Effector memory CD4-positive, alpha-beta T cell (primary cell): ENCODE data around the gene TCHP.

ENCODE experiments used
- DNase-seq, 3 donors: peaks; one replicate each; pipeline ENCODE4 v3.0.0-alpha.2; 2020
- H3K27ac ChIP-seq: 2 replicates; pipeline ENCODE4 v1.7.0; 2013; ENCODE audit warnings: mild to moderate bottlenecking, low read length, moderate library complexity; ENCODE audit not compliant: insufficient read depth, poor library complexity, severe bottlenecking
- H3K27me3 ChIP-seq: replicated peaks from 2 replicates; pipeline ENCODE4 v1.7.0; 2013; ENCODE audit warnings: mild to moderate bottlenecking, low read length; ENCODE audit not compliant: insufficient read depth, control insufficient read depth, poor library complexity, severe bottlenecking
- H3K36me3 ChIP-seq: 2 replicates; pipeline ENCODE4 v1.7.0; 2013; ENCODE audit warnings: mild to moderate bottlenecking, low read length, moderate library complexity; ENCODE audit not compliant: control insufficient read depth, insufficient read depth
- H3K4me1 ChIP-seq: 2 replicates; pipeline ENCODE4 v1.7.0; 2013; ENCODE audit warnings: low read length, mild to moderate bottlenecking; ENCODE audit not compliant: control insufficient read depth, insufficient read depth, poor library complexity, severe bottlenecking
- H3K4me3 ChIP-seq: 2 replicates; pipeline ENCODE4 v1.7.0; 2013; ENCODE audit warnings: low read length, low read depth, mild to moderate bottlenecking; ENCODE audit not compliant: insufficient read depth, poor library complexity, severe bottlenecking
- H3K9me3 ChIP-seq: 2 replicates; pipeline ENCODE4 v1.7.0; 2013; ENCODE audit warnings: mild to moderate bottlenecking, low read length, moderate library complexity; ENCODE audit not compliant: control insufficient read depth

Gene TCHP

DNA sequence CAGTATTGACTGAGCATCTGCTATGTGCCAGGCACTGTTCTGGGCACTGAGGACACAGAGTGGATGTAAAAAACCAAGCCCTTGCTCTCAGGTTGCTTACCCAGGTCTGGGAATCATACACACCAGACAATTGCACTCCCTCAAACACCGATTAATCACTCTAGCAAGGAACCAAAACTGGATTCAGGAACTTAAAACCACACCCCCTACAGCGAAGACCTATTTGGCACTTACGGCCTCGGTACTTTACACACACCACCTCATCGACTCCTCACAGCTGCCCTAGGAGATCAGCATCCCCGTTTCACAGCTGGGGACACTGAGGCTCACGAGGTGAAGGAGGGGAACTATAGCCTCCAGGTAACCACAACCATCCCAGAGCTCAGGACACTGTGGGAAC lies 21.3 kb upstream of the TCHP start:
- H3K4me1 ChIP-seq: peaks cover 9% of the 10 kb centered on the region
- no peak overlapping the region for H3K27ac ChIP-seq
- no peaks in the 10 kb centered on the region for H3K9me3 ChIP-seq
- H3K36me3 ChIP-seq: no peaks in the 10 kb centered on the region
- H3K4me3 ChIP-seq: peak overlapping the region; percentile 79
- H3K27me3 ChIP-seq: no peaks in the 10 kb centered on the region
- DNase-seq: no peak

DNA sequence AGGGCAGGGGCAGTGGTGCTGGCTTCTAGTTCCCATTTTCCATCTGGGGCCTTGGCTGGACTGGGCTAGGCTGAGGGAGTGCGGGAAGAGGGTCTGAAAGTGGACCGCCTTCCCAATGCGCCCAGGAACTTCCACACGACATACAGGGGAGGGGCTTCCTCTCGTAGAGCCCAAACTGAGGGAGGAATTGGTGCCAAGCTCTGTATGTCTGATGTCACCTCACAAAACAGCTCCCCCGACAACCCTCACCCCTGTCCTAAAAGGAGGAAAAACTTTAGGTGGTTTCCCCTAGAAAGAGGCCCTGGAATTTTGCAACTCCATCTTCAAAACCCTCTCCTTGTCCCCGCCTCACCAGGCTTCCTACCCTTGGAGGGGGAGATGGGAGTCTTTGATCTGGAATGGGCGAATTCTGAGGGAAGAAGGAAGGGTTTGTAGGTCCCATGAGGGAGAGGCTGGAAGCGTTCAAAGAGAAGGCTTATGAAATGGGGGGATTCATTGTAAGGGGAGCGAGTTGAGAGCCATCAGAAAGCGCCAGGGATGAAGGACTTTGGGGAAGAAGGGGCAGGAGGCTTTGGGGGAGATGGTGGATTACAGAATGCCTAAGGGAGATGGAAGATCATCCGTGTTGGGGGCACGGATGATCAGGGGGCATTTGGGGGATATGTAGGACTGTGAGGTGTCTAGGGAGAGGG lies 20.6 kb upstream of the TCHP start:
- Histone ChIP-seq H3K4me3 (peak overlapping the region; percentile 79), H3K27ac (peak overlapping the region; percentile 85), H3K9me3 (no peaks in the 10 kb centered on the region), H3K36me3 (no peaks in the 10 kb centered on the region), H3K27me3 (no peaks in the 10 kb centered on the region), H3K4me1 (peaks cover 9% of the 10 kb centered on the region)
- DNase-seq: no peak

DNA sequence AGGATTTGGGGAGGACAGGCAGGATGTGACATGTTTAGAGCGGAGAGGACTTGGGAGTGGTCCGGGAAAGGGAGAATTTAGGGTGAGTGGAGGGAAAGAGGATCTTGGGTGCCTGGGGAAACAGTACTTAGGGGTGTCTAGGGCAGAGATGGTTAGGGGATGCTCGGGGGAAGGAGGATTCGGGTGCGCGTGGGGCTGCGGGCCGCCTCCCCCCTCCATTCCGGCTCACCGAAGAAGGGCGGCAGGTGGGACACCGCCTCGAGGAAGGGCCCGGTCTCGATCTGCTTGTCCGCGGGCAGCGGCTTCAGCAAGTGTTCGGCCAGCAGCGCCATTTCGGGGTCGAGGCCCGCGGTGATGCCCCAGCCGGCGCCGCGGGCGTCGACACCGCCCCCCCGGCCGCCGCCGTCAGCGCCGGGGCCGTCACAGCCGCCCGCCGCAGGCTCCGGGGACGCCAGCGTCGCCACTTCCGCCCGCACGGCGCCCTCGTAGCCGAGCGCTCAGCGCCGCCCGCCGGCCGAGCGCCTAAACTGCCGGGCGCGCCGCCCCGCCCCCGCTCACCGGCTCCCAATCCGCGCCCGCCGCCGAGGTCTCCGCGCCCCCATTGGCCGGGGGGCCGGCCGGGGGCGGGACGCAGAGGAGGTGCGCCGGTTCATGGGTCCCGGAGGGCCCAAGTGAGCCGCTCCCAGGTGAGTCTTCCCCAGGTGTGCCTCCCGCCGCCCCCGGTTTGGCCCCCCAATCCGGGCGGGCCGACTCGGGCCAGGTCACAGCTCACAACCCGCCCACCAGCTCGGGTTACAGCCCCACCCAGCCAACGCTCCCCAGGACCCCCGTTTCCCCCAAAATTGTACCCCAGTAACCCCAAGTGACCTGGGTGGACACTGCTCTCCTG lies 19.8 kb upstream of the TCHP start, which contains the start of gene GLTP:
Gene GLTP, minus strand, starts transcription at position 499 of the 889 bp plus-strand sequence. Its CDS starts 167 bp downstream, at position 332.
- H3K9me3 ChIP-seq: no peaks in the 10 kb centered on the region
- no peaks in the 10 kb centered on the region for H3K36me3 ChIP-seq
- peak within 1 kb of the TSS; percentile 85 for H3K27ac ChIP-seq
- peak; percentile 80 to 83 (median 81) for DNase-seq
- no peaks in the 10 kb centered on the region for H3K27me3 ChIP-seq
- H3K4me1 ChIP-seq: peaks cover 9% of the 10 kb centered on the region
- peak within 1 kb of the TSS; percentile 79 for H3K4me3 ChIP-seq

DNA sequence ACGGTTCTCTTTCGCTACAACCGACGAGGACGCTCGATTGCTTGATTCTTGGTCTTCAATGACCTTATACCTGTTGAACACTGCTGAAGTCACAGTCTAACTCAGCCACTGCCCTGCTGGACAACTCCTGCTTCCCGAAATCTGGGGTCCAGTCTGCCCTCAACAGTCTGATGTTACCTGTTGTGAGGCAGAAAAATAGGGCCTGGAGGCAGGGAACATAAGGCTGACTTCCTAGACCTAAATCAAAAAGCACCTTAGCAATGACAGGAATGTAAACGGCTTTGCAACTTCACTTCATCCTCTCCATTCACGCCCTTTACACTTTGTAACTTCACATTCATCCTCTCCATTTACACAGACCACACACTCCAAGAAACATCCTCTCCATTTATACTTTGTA lies 19.1 kb upstream of the TCHP start:
- no peaks in the 10 kb centered on the region for H3K27me3 ChIP-seq
- H3K9me3 ChIP-seq: no peaks in the 10 kb centered on the region
- H3K4me3 ChIP-seq: peak overlapping the region; percentile 60
- peaks cover 9% of the 10 kb centered on the region for H3K4me1 ChIP-seq
- H3K36me3 ChIP-seq: no peaks in the 10 kb centered on the region
- DNase-seq: no peak
- peak overlapping the region; percentile 71 for H3K27ac ChIP-seq

DNA sequence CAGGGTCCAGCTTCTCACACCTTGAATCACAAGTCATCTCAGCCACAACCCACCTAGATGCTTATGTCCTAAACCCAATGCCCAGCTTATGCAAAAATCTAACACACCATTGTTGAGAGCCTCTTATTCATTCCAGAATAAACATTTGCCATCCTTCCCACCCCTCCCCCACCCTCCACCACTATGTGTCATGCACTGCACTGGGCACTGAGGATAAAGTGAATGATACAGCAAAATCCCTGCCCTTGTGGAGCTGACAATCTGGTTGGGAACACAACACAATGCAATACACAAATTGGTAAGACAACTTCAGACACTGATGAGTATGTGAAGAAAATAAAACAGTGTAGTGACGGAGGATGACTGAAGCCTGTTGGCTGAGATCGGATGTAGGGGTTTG lies 18.3 kb upstream of the TCHP start:
- Histone ChIP-seq H3K27ac (no peak overlapping the region), H3K4me1 (peaks cover 9% of the 10 kb centered on the region), H3K27me3 (no peaks in the 10 kb centered on the region), H3K4me3 (no peak overlapping the region), H3K36me3 (no peaks in the 10 kb centered on the region), H3K9me3 (no peaks in the 10 kb centered on the region)
- no peak for DNase-seq

DNA sequence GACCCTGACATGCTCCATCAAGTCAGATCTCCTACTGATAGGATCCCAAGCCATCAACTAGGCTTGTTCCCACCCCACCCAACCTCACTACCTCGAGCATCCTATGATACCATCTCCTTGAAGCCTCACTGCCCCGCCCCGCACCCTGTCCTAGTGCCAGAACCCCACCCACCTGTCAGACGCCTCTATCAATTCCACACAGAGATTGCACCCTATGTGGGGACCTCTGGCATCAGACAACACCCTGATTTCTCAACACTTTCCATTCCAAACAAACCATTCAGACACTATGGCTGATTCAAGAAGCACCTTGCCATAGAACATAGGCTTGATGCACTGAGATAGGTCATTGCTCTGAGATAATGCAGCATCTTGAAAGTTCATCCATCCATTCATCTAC lies 16.6 kb upstream of the TCHP start:
- Histone ChIP-seq H3K9me3 (no peaks in the 10 kb centered on the region), H3K27ac (no peak overlapping the region), H3K4me1 (peaks cover 20% of the 10 kb centered on the region), H3K4me3 (no peak overlapping the region), H3K36me3 (no peaks in the 10 kb centered on the region), H3K27me3 (no peaks in the 10 kb centered on the region)
- no peak for DNase-seq

DNA sequence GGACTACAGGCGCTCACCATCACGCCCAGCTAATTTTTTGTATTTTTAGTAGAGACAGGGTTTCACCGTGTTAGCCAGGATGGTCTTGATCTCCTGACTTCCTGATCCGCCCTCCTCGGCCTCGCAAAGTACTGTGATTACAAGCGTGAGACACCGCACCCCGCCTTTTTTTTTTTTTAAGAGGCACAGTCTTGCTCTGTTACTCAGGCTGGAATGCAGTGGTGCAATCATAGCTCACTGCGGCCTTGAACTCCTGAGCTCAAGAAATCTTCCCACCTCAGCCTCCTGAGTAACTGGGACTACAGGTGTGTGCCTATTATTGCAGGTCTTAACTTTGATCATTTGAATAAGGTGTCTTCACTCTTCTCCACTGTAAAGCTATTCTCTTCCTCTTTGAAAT lies 14.5 kb upstream of the TCHP start:
- H3K27ac ChIP-seq: no peak overlapping the region
- H3K4me3 ChIP-seq: no peak overlapping the region
- H3K4me1 ChIP-seq: peaks cover 12% of the 10 kb centered on the region
- no peaks in the 10 kb centered on the region for H3K36me3 ChIP-seq
- DNase-seq: no peak
- H3K9me3 ChIP-seq: no peaks in the 10 kb centered on the region
- no peaks in the 10 kb centered on the region for H3K27me3 ChIP-seq

DNA sequence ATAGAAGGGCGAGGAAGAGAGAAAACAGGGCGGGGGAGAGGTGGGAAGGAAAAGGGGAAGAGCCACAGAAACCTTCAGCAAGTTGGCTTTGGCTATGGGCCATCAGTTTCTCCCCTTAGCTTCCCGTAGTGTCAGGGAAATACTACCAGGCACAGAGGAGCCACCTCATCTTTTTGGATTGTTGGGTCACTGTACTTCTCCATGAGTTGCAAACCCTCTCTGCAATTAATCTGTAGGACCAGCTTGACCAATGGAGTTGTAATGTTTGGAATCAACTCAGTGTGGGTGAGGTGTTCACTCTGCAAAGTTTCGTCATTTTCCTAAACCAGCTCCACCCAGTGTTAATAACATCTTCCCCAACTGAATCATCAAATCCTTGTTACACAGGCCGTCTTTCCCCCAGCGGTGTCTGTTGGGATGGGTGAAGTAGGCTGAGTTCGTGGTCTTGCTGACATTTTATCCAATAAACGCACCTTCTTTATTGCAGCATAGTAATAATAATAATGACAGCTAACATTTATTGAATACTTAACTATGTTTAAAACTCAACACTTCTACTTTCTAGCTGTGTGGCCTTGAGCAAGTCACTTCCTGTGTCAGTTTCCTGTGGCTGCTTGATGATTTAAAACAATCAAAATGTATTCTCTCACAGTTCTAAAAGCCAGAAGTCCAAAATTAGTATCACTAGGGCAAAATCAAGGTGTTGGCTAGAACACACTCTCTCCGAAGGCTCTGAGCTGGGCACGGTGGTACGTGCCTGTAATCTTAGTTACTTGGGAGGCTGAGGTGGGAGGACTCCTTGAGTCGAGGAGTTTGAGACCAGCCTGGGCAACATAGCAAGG lies 11.7 kb upstream of the TCHP start:
- H3K27ac ChIP-seq: peak overlapping the region; percentile 46
- no peaks in the 10 kb centered on the region for H3K36me3 ChIP-seq
- H3K9me3 ChIP-seq: no peaks in the 10 kb centered on the region
- H3K4me1 ChIP-seq: peaks cover 12% of the 10 kb centered on the region
- no peaks in the 10 kb centered on the region for H3K27me3 ChIP-seq
- no peak overlapping the region for H3K4me3 ChIP-seq
- DNase-seq: no peak

DNA sequence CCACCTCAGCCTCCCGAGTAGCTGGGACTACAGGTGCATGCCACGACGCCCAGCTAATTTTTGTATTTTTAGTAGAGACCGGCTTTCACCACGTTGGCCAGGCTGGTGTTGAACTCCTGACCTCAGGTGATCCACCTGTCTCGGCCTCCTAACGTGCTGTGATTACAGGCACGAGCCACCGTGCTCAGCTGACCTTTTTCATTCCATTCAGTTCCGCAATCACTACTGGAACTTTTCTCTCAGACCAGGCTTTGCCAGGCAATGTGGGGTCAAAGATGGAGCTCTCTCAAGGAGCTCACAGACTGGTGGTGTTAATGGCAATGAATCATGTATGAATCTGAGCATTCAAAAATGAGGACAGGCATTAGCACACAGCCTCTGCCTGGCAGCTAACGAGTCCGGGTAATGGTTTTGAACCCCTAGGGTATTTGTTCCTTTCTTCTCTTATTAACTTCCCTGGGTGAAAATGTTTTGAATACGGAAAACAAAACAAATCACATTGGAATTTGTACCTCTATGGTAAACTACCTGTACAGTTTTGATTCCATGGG lies 9.4 kb upstream of the TCHP start:
- peaks cover 12% of the 10 kb centered on the region for H3K4me1 ChIP-seq
- no peaks in the 10 kb centered on the region for H3K36me3 ChIP-seq
- no peak for DNase-seq
- no peak overlapping the region for H3K4me3 ChIP-seq
- H3K27me3 ChIP-seq: no peaks in the 10 kb centered on the region
- H3K27ac ChIP-seq: no peak overlapping the region
- no peaks in the 10 kb centered on the region for H3K9me3 ChIP-seq
